ENCODE results near the gene RAP1A. TPM values are rescaled to one million over a fixed set of nuclear protein-coding genes. Genes with fewer than 3 reads are reported as not detected.

The RAP1A gene
- total RNA-seq = 143 TPM
- polyA plus RNA-seq = 10 to 100 TPM; 72.8 to 91.3 (median 78.2) TPM

- H3K9me3 ChIP-seq (ENCODE audit: control insufficient read depth in 2 of 2, low read length in 2 of 2) = no peaks in the 10 kb centered on the region
- H3K9me3 Mint-ChIP-seq = peaks cover 0 to 2% (median 0%) of the 10 kb centered on the region in 7 donors
- ATAC-seq (ENCODE audit: low read depth in 2 of 2) = peak; percentile 81 to 82
- DNase-seq = peak; percentile 88 to 93 (median 90)
- peak within 1 kb of the TSS; percentile 91 for H3K27ac ChIP-seq (ENCODE audit: insufficient read depth, low read length, poor library complexity, severe bottlenecking)
- no peaks in the 10 kb centered on the region for H3K27me3 Mint-ChIP-seq
- H3K36me3 ChIP-seq (ENCODE audit: control insufficient read depth, insufficient read depth, low read length) = no peaks in the 10 kb centered on the region
- H3K4me1 ChIP-seq (ENCODE audit: control insufficient read depth, insufficient read depth, low read length, poor library complexity, severe bottlenecking) = peaks cover 67% of the 10 kb centered on the region
- peak within 1 kb of the TSS; percentile 95 to 97 (median 96) for H3K27ac Mint-ChIP-seq
- H3K4me3 Mint-ChIP-seq = peak within 1 kb of the TSS; percentile 96 to 99 (median 98)
- peak within 1 kb of the TSS; percentile 99 for H3K4me3 ChIP-seq (ENCODE audit: low read depth, low read length)
- peaks cover 9% of the 10 kb centered on the region for H3K36me3 Mint-ChIP-seq
- no peaks in the 10 kb centered on the region for H3K27me3 ChIP-seq (ENCODE audit: control insufficient read depth, insufficient read depth, low read length)
- peaks cover 39 to 73% (median 62%) of the 10 kb centered on the region in 4 donors for H3K4me1 Mint-ChIP-seq
Measured at GRCh38 chr1:111619635-111620440, at the start of gene RAP1A. Gene RAP1A, plus strand, starts transcription at chr1:111619789. Its CDS starts 71,572 bp downstream, at chr1:111691361.

GRCh38 chr1:111569913-111570312 lies 49.7 kb upstream of the RAP1A start:
- no peak for ATAC-seq (ENCODE audit: low read depth in 2 of 2)
- no peak for DNase-seq
- Mint-ChIP-seq H3K27me3 (no peaks in the 10 kb centered on the region), H3K4me3 (no peak overlapping the region), H3K9me3 (peaks cover 0 to 6% (median 0%) of the 10 kb centered on the region in 7 donors), H3K27ac (no peak overlapping the region), H3K4me1 (peaks cover 0 to 11% (median 9%) of the 10 kb centered on the region in 4 donors), H3K36me3 (no peaks in the 10 kb centered on the region)
- H3K4me1 ChIP-seq (ENCODE audit: control insufficient read depth, insufficient read depth, low read length, poor library complexity, severe bottlenecking) = no peaks in the 10 kb centered on the region
- H3K9me3 ChIP-seq (ENCODE audit: control insufficient read depth in 2 of 2, low read length in 2 of 2) = no peaks in the 10 kb centered on the region
- H3K27me3 ChIP-seq (ENCODE audit: control insufficient read depth, insufficient read depth, low read length) = no peaks in the 10 kb centered on the region
- no peaks in the 10 kb centered on the region for H3K36me3 ChIP-seq (ENCODE audit: control insufficient read depth, insufficient read depth, low read length)
- no peak overlapping the region for H3K4me3 ChIP-seq (ENCODE audit: low read depth, low read length)
- no peak overlapping the region for H3K27ac ChIP-seq (ENCODE audit: insufficient read depth, low read length, poor library complexity, severe bottlenecking)

- peaks cover 0 to 11% (median 9%) of the 10 kb centered on the region in 4 donors for H3K4me1 Mint-ChIP-seq
- H3K36me3 Mint-ChIP-seq = no peaks in the 10 kb centered on the region
- peaks cover 0 to 5% (median 0%) of the 10 kb centered on the region in 7 donors for H3K9me3 Mint-ChIP-seq
- H3K4me3 ChIP-seq (ENCODE audit: low read depth, low read length) = no peak overlapping the region
- no peaks in the 10 kb centered on the region for H3K9me3 ChIP-seq (ENCODE audit: control insufficient read depth in 2 of 2, low read length in 2 of 2)
- H3K27ac Mint-ChIP-seq = peak overlapping the region in 2 of 3 donors; percentile 42 to 52
- H3K27me3 Mint-ChIP-seq = no peaks in the 10 kb centered on the region
- no peak overlapping the region for H3K27ac ChIP-seq (ENCODE audit: insufficient read depth, low read length, poor library complexity, severe bottlenecking)
- no peaks in the 10 kb centered on the region for H3K36me3 ChIP-seq (ENCODE audit: control insufficient read depth, insufficient read depth, low read length)
- no peaks in the 10 kb centered on the region for H3K27me3 ChIP-seq (ENCODE audit: control insufficient read depth, insufficient read depth, low read length)
- DNase-seq (peak in 2 of 3 donors; percentile 25 to 55), ATAC-seq (ENCODE audit: low read depth in 2 of 2) (peak; percentile 37 to 62)
- no peaks in the 10 kb centered on the region for H3K4me1 ChIP-seq (ENCODE audit: control insufficient read depth, insufficient read depth, low read length, poor library complexity, severe bottlenecking)
- H3K4me3 Mint-ChIP-seq = no peak overlapping the region
Measured at GRCh38 chr1:111570781-111571181, 48.8 kb upstream of the RAP1A start.

- Mint-ChIP-seq H3K9me3 (peaks cover 0 to 1% (median 0%) of the 10 kb centered on the region in 7 donors), H3K4me3 (no peak overlapping the region), H3K4me1 (peaks cover 0 to 11% (median 9%) of the 10 kb centered on the region in 4 donors), H3K27ac (peak overlapping the region in 1 of 3 donors; percentile 52), H3K27me3 (no peaks in the 10 kb centered on the region), H3K36me3 (no peaks in the 10 kb centered on the region)
- no peak for DNase-seq
- Histone ChIP-seq H3K4me1 (ENCODE audit: control insufficient read depth, insufficient read depth, low read length, poor library complexity, severe bottlenecking) (no peaks in the 10 kb centered on the region), H3K27ac (ENCODE audit: insufficient read depth, low read length, poor library complexity, severe bottlenecking) (no peak overlapping the region), H3K27me3 (ENCODE audit: control insufficient read depth, insufficient read depth, low read length) (no peaks in the 10 kb centered on the region), H3K36me3 (ENCODE audit: control insufficient read depth, insufficient read depth, low read length) (no peaks in the 10 kb centered on the region), H3K9me3 (ENCODE audit: control insufficient read depth in 2 of 2, low read length in 2 of 2) (no peaks in the 10 kb centered on the region), H3K4me3 (ENCODE audit: low read depth, low read length) (no peak overlapping the region)
- ATAC-seq (ENCODE audit: low read depth in 2 of 2) = no peak
Measured at GRCh38 chr1:111571239-111571638, 48.4 kb upstream of the RAP1A start.

- Histone ChIP-seq H3K27me3 (ENCODE audit: control insufficient read depth, insufficient read depth, low read length) (no peaks in the 10 kb centered on the region), H3K4me1 (ENCODE audit: control insufficient read depth, insufficient read depth, low read length, poor library complexity, severe bottlenecking) (no peaks in the 10 kb centered on the region), H3K9me3 (ENCODE audit: control insufficient read depth in 2 of 2, low read length in 2 of 2) (no peaks in the 10 kb centered on the region), H3K36me3 (ENCODE audit: control insufficient read depth, insufficient read depth, low read length) (no peaks in the 10 kb centered on the region), H3K27ac (ENCODE audit: insufficient read depth, low read length, poor library complexity, severe bottlenecking) (no peak overlapping the region), H3K4me3 (ENCODE audit: low read depth, low read length) (no peak overlapping the region)
- no peak for DNase-seq
- Mint-ChIP-seq H3K4me3 (no peak overlapping the region), H3K4me1 (peaks cover 0 to 11% (median 9%) of the 10 kb centered on the region in 4 donors), H3K9me3 (peaks cover 0 to 1% (median 0%) of the 10 kb centered on the region in 7 donors), H3K36me3 (no peaks in the 10 kb centered on the region), H3K27me3 (no peaks in the 10 kb centered on the region), H3K27ac (peak overlapping the region in 1 of 3 donors; percentile 42)
- no peak for ATAC-seq (ENCODE audit: low read depth in 2 of 2)
Measured at GRCh38 chr1:111571987-111572386, 47.6 kb upstream of the RAP1A start.

- Histone ChIP-seq H3K36me3 (ENCODE audit: control insufficient read depth, insufficient read depth, low read length) (no peaks in the 10 kb centered on the region), H3K4me3 (ENCODE audit: low read depth, low read length) (no peak overlapping the region), H3K27ac (ENCODE audit: insufficient read depth, low read length, poor library complexity, severe bottlenecking) (no peak overlapping the region), H3K4me1 (ENCODE audit: control insufficient read depth, insufficient read depth, low read length, poor library complexity, severe bottlenecking) (no peaks in the 10 kb centered on the region), H3K27me3 (ENCODE audit: control insufficient read depth, insufficient read depth, low read length) (no peaks in the 10 kb centered on the region), H3K9me3 (ENCODE audit: control insufficient read depth in 2 of 2, low read length in 2 of 2) (no peaks in the 10 kb centered on the region)
- no peak overlapping the region for H3K27ac Mint-ChIP-seq
- no peaks in the 10 kb centered on the region for H3K36me3 Mint-ChIP-seq
- DNase-seq (no peak), ATAC-seq (ENCODE audit: low read depth in 2 of 2) (no peak)
- peaks cover 2 to 17% (median 5%) of the 10 kb centered on the region in 4 donors for H3K4me1 Mint-ChIP-seq
- no peak overlapping the region for H3K4me3 Mint-ChIP-seq
- no peaks in the 10 kb centered on the region for H3K27me3 Mint-ChIP-seq
- no peaks in the 10 kb centered on the region for H3K9me3 Mint-ChIP-seq
Measured at GRCh38 chr1:111576547-111576946, 43.0 kb upstream of the RAP1A start.

- Histone ChIP-seq H3K9me3 (ENCODE audit: control insufficient read depth in 2 of 2, low read length in 2 of 2) (no peaks in the 10 kb centered on the region), H3K4me3 (ENCODE audit: low read depth, low read length) (no peak overlapping the region), H3K4me1 (ENCODE audit: control insufficient read depth, insufficient read depth, low read length, poor library complexity, severe bottlenecking) (peaks cover 6% of the 10 kb centered on the region), H3K27ac (ENCODE audit: insufficient read depth, low read length, poor library complexity, severe bottlenecking) (no peak overlapping the region), H3K27me3 (ENCODE audit: control insufficient read depth, insufficient read depth, low read length) (no peaks in the 10 kb centered on the region), H3K36me3 (ENCODE audit: control insufficient read depth, insufficient read depth, low read length) (no peaks in the 10 kb centered on the region)
- H3K27me3 Mint-ChIP-seq = no peaks in the 10 kb centered on the region
- H3K4me1 Mint-ChIP-seq = peaks cover 7 to 10% (median 8%) of the 10 kb centered on the region in 4 donors
- no peaks in the 10 kb centered on the region for H3K36me3 Mint-ChIP-seq
- H3K27ac Mint-ChIP-seq = no peak overlapping the region
- no peaks in the 10 kb centered on the region for H3K9me3 Mint-ChIP-seq
- H3K4me3 Mint-ChIP-seq = no peak overlapping the region
- ATAC-seq (ENCODE audit: low read depth in 2 of 2) = no peak
- DNase-seq = no peak
Measured at GRCh38 chr1:111577814-111578213, 41.8 kb upstream of the RAP1A start.

All from CD4-positive, CD25-positive, alpha-beta regulatory T cell (primary cell).